GM23248 (cell line): ENCODE measurements around the gene CLCF1. TPM values are rescaled to one million over a fixed set of nuclear protein-coding genes. Genes with fewer than 3 reads are reported as not detected.

Experiments used
- DNase-seq: peaks from one replicate; pipeline ENCODE4 v3.0.0-alpha.2; 2015
- H2AFZ ChIP-seq: fragments of 200-600 bp; sonication (generic); 2 replicates; pipeline ENCODE4 v1.6.1; 2016; ENCODE audit warnings: antibody characterized with exemption
- H3F3A ChIP-seq: fragments of 200-600 bp; sonication (generic); 2 replicates; pipeline ENCODE4 v1.6.1; 2016; ENCODE audit warnings: mild to moderate bottlenecking, antibody characterized with exemption, mixed run types; ENCODE audit not compliant: insufficient read depth
- H3K27ac ChIP-seq: fragments of 200-600 bp; sonication (generic); 2 replicates; pipeline ENCODE4 v1.5.1; 2016; ENCODE audit warnings: mild to moderate bottlenecking
- H3K27me3 ChIP-seq: fragments of 200-600 bp; sonication (generic); replicated peaks from 2 replicates; pipeline ENCODE4 v1.6.1; 2016; ENCODE audit warnings: mild to moderate bottlenecking; ENCODE audit not compliant: insufficient read depth
- H3K36me3 ChIP-seq: fragments of 200-600 bp; sonication (generic); 2 replicates; pipeline ENCODE4 v1.6.1; 2016; ENCODE audit warnings: low read depth, mild to moderate bottlenecking
- H3K4me1 ChIP-seq: fragments of 200-600 bp; sonication (generic); 2 replicates; pipeline ENCODE4 v1.6.1; 2016; ENCODE audit warnings: mild to moderate bottlenecking; ENCODE audit not compliant: insufficient read depth
- H3K4me2 ChIP-seq: fragments of 200-600 bp; sonication (generic); one replicate; pipeline ENCODE4 v1.6.1; 2016; ENCODE audit warnings: mild to moderate bottlenecking; ENCODE audit not compliant: unreplicated experiment
- H3K4me3 ChIP-seq: fragments of 200-600 bp; sonication (generic); 2 replicates; pipeline ENCODE4 v1.5.1; 2016; ENCODE audit warnings: mild to moderate bottlenecking
- H3K79me2 ChIP-seq: fragments of 200-600 bp; sonication (generic); 2 replicates; pipeline ENCODE4 v1.6.1; 2016; ENCODE audit warnings: mild to moderate bottlenecking; ENCODE audit not compliant: insufficient read depth
- H3K9ac ChIP-seq: fragments of 200-600 bp; sonication (generic); 2 replicates; pipeline ENCODE4 v1.6.1; 2016; ENCODE audit warnings: mild to moderate bottlenecking
- H3K9me2 ChIP-seq: fragments of 200-600 bp; sonication (generic); 2 replicates; pipeline ENCODE4 v1.6.1; 2016; ENCODE audit warnings: mixed run types, mild to moderate bottlenecking, moderate library complexity; ENCODE audit not compliant: insufficient read depth
- H3K9me3 ChIP-seq: fragments of 200-600 bp; sonication (generic); one replicate; pipeline ENCODE4 v1.6.1; 2017; ENCODE audit warnings: low read depth
- H4K20me1 ChIP-seq: fragments of 200-600 bp; sonication (generic); 2 replicates; pipeline ENCODE4 v1.6.0; 2016; ENCODE audit not compliant: insufficient read depth
- EZH2 ChIP-seq: fragments of 200-600 bp; sonication (generic); IDR thresholded peaks from 2 replicates; pipeline ENCODE4 v1.6.1; 2018; ENCODE audit warnings: antibody characterized with exemption, mild to moderate bottlenecking; ENCODE audit not compliant: insufficient read depth, poor library complexity, severe bottlenecking
- EZH2phosphoT487 ChIP-seq: fragments of 200-600 bp; sonication (generic); IDR thresholded peaks from 2 replicates; pipeline ENCODE4 v1.6.1; 2018; ENCODE audit warnings: antibody characterized with exemption, moderate library complexity, mild to moderate bottlenecking, low read depth; ENCODE audit not compliant: insufficient read depth
- WGBS, 2 experiments: methylation state at CpG; one replicate each; pipeline ENCODE4 v1.1.6; 2015 to 2017; ENCODE audit warnings: low lambda C conversion rate in 2 of 2, low coverage in 1 of 2; ENCODE audit errors: missing lambda C conversion rate in 2 of 2; 5-methylcytosine and 5-hydroxymethylcytosine counted together
- in situ Hi-C: fragments of 300-500 bp; cut with MboI; formaldehyde crosslinking; loops from 2 replicates; pipeline ENCODE4 v1.15.0; 2020
- polyA plus RNA-seq: library from polyadenylated mRNA; unstranded; fragments of >200 nt; fragmentation: Nextera tagmentation; extraction: Ambion mirVana; gene quantifications from 2 replicates; pipeline ENCODE4 v1.2.1, GENCODE V29; 2016
- total RNA-seq: library from RNA; depleted of rRNA; stranded (reverse); fragments of >200 nt; shearing (Covaris generic); gene quantifications from 2 replicates; pipeline ENCODE4 v1.2.3, GENCODE V29; 2014

The CLCF1 gene
- total and polyA plus RNA-seq, 2 experiments from 2014 or later: 20.0 to 39.1 TPM

DNA sequence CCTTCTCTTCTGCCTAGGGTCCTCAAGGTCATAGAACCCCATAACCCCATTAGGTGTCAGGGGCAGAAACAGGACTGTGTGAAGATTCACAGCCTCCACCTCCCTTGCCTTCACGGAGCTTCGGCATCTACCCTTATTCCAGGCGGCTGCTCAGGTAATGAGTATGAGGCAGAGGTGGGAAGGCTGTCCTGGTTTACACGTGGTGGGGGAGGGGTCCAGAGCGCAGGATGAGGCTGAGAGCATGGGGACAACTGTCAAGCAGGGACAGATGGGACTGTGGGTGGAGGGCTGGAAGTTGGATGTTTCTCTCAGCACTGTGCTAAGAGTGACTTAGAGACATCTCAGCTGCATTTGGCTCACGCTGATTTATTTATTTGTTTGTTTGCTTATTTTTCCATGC, 14.1 kb upstream of the CLCF1 start:
- no peak overlapping the region for H3K27ac ChIP-seq
- in situ Hi-C loops: no loop called here
- WGBS, 2 experiments: 58 to 65% methylated on average over 6 of the region's 6 CpGs

DNA sequence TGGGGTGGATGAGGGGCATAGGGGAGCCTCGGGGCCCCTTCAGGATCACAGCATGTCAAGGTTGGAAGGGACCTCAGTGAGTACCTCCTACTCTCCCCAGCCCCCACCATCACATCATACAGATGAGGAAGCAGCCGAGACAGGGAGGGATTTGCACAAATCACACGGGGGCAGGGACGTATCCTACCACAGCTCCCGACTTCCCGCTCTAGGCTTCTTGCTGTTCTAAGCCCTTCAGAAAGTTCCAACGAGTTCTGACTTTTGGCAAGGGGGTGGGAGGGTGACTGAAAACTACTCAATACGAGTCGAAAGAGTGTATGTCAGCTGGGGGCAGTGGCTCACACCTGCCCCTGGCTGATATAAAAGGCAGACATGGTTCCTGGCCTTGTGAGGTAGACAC, 13.7 kb upstream of the CLCF1 start:
- no peak for DNase-seq
- Histone ChIP-seq H4K20me1 (no peaks in the 10 kb centered on the region), H3K27ac (no peak overlapping the region), H3K9me3 (no peaks in the 10 kb centered on the region), H2AFZ (no peak overlapping the region), H3K4me1 (peaks cover 14% of the 10 kb centered on the region), H3K9me2 (no peaks in the 10 kb centered on the region), H3K4me3 (no peak overlapping the region), H3K27me3 (no peaks in the 10 kb centered on the region), H3K4me2 (no peak overlapping the region), H3K36me3 (no peaks in the 10 kb centered on the region), H3K9ac (no peak overlapping the region), H3K79me2 (peaks cover 16% of the 10 kb centered on the region), H3F3A (0 out of 2 replicates have a peak, but pooled peaks cover 7% of the 10 kb centered on the region)
- WGBS, 2 experiments: 43% methylated on average over 9 of the region's 9 CpGs
- TF ChIP-seq EZH2phosphoT487: no peak
- TF ChIP-seq EZH2: no peak
- in situ Hi-C loops: no loop called here

More for the DNA sequence above, 14.1 kb upstream of the CLCF1 start:
- no peaks in the 10 kb centered on the region for H3K27me3 ChIP-seq
- no peaks in the 10 kb centered on the region for H3K9me3 ChIP-seq
- H3K9ac ChIP-seq: no peak overlapping the region
- no peak overlapping the region for H3K4me2 ChIP-seq
- no peak for TF ChIP-seq EZH2
- TF ChIP-seq EZH2phosphoT487: no peak
- H4K20me1 ChIP-seq: no peaks in the 10 kb centered on the region
- DNase-seq: no peak
- no peak overlapping the region for H2AFZ ChIP-seq
- peaks cover 20% of the 10 kb centered on the region for H3K79me2 ChIP-seq
- 0 out of 2 replicates have a peak, but pooled peaks cover 7% of the 10 kb centered on the region for H3F3A ChIP-seq
- H3K9me2 ChIP-seq: no peaks in the 10 kb centered on the region
- H3K36me3 ChIP-seq: no peaks in the 10 kb centered on the region
- H3K4me3 ChIP-seq: no peak overlapping the region
- peaks cover 14% of the 10 kb centered on the region for H3K4me1 ChIP-seq

DNA sequence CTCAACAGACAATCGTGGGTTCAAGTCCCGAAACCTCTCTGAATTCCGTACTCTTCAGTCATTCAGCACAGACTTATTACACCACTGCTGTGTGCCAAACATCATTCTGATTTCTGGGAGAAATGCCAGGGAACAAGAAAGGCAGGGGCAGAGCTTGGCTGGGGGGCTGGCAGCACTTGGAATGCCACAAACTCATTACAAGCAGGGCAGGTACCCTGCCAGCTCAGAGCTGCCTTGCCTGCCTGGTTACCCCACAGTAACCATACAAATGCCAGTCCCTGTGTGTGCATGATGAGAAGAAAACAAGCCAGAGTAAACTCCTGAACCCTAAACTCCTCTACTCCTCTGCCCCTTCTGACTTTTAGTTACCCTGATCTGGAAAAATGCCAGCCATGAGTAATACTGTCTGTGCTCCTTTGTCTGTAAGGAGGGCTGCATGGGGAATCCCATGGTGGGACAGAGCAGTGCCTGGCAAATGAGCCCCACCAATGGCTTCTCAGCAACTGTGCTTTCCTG, 11.5 kb upstream of the CLCF1 start:
- WGBS, 2 experiments: 30 to 35% methylated on average over 3 of the region's 3 CpGs
- Histone ChIP-seq H3K4me1 (peaks cover 20% of the 10 kb centered on the region), H3K27ac (no peak overlapping the region), H2AFZ (no peak overlapping the region), H3K36me3 (no peaks in the 10 kb centered on the region), H3K4me3 (no peak overlapping the region), H3F3A (0 out of 2 replicates have a peak, but pooled peaks cover 7% of the 10 kb centered on the region), H3K9ac (no peak overlapping the region), H3K4me2 (no peak overlapping the region), H3K79me2 (0 out of 2 replicates have a peak, but pooled peaks cover 3% of the 10 kb centered on the region), H3K9me2 (no peaks in the 10 kb centered on the region), H3K27me3 (no peaks in the 10 kb centered on the region), H3K9me3 (no peaks in the 10 kb centered on the region), H4K20me1 (no peaks in the 10 kb centered on the region)
- TF ChIP-seq EZH2phosphoT487: no peak
- in situ Hi-C loops: no loop called here
- peak; percentile 68 for DNase-seq

DNA sequence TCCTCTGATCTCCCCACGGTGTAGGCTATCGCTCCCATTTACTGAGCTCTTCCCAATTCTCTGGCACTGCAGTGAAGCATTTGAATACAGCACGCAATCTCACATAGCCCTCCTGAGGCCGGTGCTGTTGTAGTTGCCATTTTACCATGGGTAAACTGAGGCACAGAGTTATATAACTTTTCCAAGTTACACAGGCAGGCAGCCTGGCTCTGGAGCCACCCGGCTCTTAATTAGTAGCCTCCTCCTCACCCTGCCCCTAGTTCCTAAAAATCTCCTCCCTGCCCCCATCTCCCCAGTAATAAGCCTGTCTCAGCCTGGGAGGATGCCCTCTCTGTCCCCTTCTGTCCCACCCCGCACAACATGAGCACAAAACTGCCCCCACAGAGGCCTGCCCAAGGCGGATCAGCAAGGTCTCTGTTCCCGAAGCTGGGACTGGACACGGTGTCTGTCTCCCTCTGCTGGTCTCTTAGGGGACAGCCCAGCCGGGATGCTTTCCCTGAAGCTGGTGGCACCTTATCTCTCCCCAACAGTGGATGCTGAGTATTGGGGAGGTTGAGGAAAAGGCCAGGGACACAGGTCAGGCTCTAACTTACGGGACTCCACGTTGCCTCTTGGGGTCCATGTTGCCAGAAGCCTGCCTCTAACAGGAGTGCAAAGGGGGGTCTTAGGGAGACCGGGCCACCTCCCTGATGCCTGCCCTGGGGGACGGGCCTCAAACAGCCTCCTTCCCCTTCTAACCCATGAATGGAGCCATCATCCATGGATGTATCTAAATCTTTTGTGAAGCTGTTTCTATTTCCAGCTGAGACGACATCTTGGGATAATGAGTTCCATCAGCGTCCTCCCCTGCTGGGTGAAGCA, 9.1 kb upstream of the CLCF1 start:
- Histone ChIP-seq H2AFZ (no peak overlapping the region), H4K20me1 (no peaks in the 10 kb centered on the region), H3K9me3 (no peaks in the 10 kb centered on the region), H3K36me3 (no peaks in the 10 kb centered on the region), H3K9me2 (no peaks in the 10 kb centered on the region), H3K27me3 (no peaks in the 10 kb centered on the region), H3F3A (0 out of 2 replicates have a peak, but pooled peaks cover 7% of the 10 kb centered on the region), H3K9ac (no peak overlapping the region), H3K4me3 (no peak overlapping the region), H3K79me2 (no peaks in the 10 kb centered on the region), H3K4me2 (no peak overlapping the region), H3K4me1 (peaks cover 41% of the 10 kb centered on the region), H3K27ac (no peak overlapping the region)
- TF ChIP-seq EZH2phosphoT487 (no peak), EZH2 (no peak)
- in situ Hi-C loops: no loop called here
- 33% methylated on average over 16 of the region's 16 CpGs for WGBS, 2 experiments
- DNase-seq: peak; percentile 86
